Naive B cell (primary cell): ENCODE data around the gene HHIP. TPM values are rescaled to one million over a fixed set of nuclear protein-coding genes. Genes with fewer than 3 reads are reported as not detected.

Experiments
- ATAC-seq, 2 donors: fragments of 150-1000 bp; cut with Tn5 transposase; 2 replicates each; pipeline ENCODE4 v1.10.0; 2021; ENCODE audit warnings: low read depth in 2 of 2, mild to moderate bottlenecking in 2 of 2, moderate library complexity in 2 of 2
- DNase-seq: peaks from one replicate; pipeline ENCODE4 v3.0.0; 2022
- H3K27ac Mint-ChIP-seq, 6 donors: one replicate each; pipeline ENCODE4 v1.8.0; 2020 to 2022; ENCODE audit warnings: mild to moderate bottlenecking in 6 of 6, mixed read lengths in 6 of 6, moderate library complexity in 5 of 6, inconsistent platforms in 2 of 6
- H3K27me3 Mint-ChIP-seq, 3 donors: one replicate each; pipeline ENCODE4 v1.8.0; 2021 to 2022; ENCODE audit warnings: mixed read lengths in 3 of 3, mild to moderate bottlenecking in 1 of 3
- H3K36me3 Mint-ChIP-seq, 2 donors: one replicate each; pipeline ENCODE4 v1.8.0; 2020 to 2022; ENCODE audit warnings: mixed read lengths in 2 of 2, inconsistent platforms in 1 of 2, mild to moderate bottlenecking in 1 of 2
- H3K4me1 Mint-ChIP-seq, 3 donors: one replicate each; pipeline ENCODE4 v1.8.0; 2020 to 2022; ENCODE audit warnings: mixed read lengths in 3 of 3, inconsistent platforms in 1 of 3, mild to moderate bottlenecking in 1 of 3, moderate library complexity in 1 of 3
- H3K4me3 Mint-ChIP-seq, 8 donors: one replicate each; pipeline ENCODE4 v1.8.0; 2020 to 2022; ENCODE audit warnings: mild to moderate bottlenecking in 8 of 8, mixed read lengths in 8 of 8, moderate library complexity in 8 of 8, inconsistent platforms in 2 of 8
- H3K9me3 Mint-ChIP-seq, 7 donors: one replicate each; pipeline ENCODE4 v1.8.0; 2020 to 2022; ENCODE audit warnings: mixed read lengths in 7 of 7, mild to moderate bottlenecking in 5 of 7, inconsistent platforms in 2 of 7, moderate library complexity in 1 of 7
- polyA plus RNA-seq, 6 donors: library from polyadenylated mRNA; unstranded; fragments of 300-500 nt; fragmentation: Illumina TruSeq; gene quantifications; one replicate each; pipeline ENCODE4 v1.2.3, GENCODE V29; 2021; ENCODE audit warnings: low read depth in 6 of 6

HHIP gene
- polyA plus RNA-seq, 6 donors from 2014 or later: 0.21 to 0.81 TPM; not detected in 4

- Mint-ChIP-seq H3K4me1 (peaks cover 23 to 33% (median 30%) of the 10 kb centered on the region in 3 donors), H3K36me3 (no peaks in the 10 kb centered on the region), H3K4me3 (peak overlapping the region; percentile 81 to 97 (median 90)), H3K27me3 (peaks cover 18 to 35% (median 19%) of the 10 kb centered on the region in 3 donors), H3K9me3 (no peaks in the 10 kb centered on the region), H3K27ac (peak overlapping the region in 3 of 6 donors; percentile 42 to 90 (median 81))
- ATAC-seq (no peak), DNase-seq (no peak)
Observed at GRCh38 chr4:144647095-144647561, 1.2 kb downstream of the HHIP start.

GRCh38 chr4:144647590-144647989 is 1.6 kb downstream of the HHIP start:
- Mint-ChIP-seq H3K9me3 (no peaks in the 10 kb centered on the region), H3K4me1 (peaks cover 23 to 33% (median 30%) of the 10 kb centered on the region in 3 donors), H3K27ac (no peak overlapping the region), H3K36me3 (no peaks in the 10 kb centered on the region), H3K27me3 (peaks cover 18 to 35% (median 19%) of the 10 kb centered on the region in 3 donors), H3K4me3 (peak overlapping the region; percentile 81 to 97 (median 90))
- DNase-seq (no peak), ATAC-seq (no peak)

GRCh38 chr4:144648042-144648441 is 2.1 kb downstream of the HHIP start:
- ATAC-seq (no peak), DNase-seq (no peak)
- Mint-ChIP-seq H3K4me3 (peak overlapping the region in 6 of 8 donors; percentile 0 to 90 (median 66)), H3K27ac (no peak overlapping the region), H3K27me3 (peaks cover 19 to 35% (median 21%) of the 10 kb centered on the region in 3 donors), H3K9me3 (no peaks in the 10 kb centered on the region), H3K4me1 (peaks cover 23 to 33% (median 30%) of the 10 kb centered on the region in 3 donors), H3K36me3 (no peaks in the 10 kb centered on the region)

GRCh38 chr4:144649646-144650045 is 3.7 kb downstream of the HHIP start:
- Mint-ChIP-seq H3K4me1 (peaks cover 23 to 30% (median 30%) of the 10 kb centered on the region in 3 donors), H3K9me3 (no peaks in the 10 kb centered on the region), H3K27ac (no peak overlapping the region), H3K27me3 (peaks cover 19 to 35% (median 22%) of the 10 kb centered on the region in 3 donors), H3K4me3 (no peak overlapping the region), H3K36me3 (no peaks in the 10 kb centered on the region)
- ATAC-seq (no peak), DNase-seq (no peak)

- H3K27me3 Mint-ChIP-seq: peaks cover 19 to 35% (median 22%) of the 10 kb centered on the region in 3 donors
- ATAC-seq: no peak
- H3K4me1 Mint-ChIP-seq: peaks cover 22 to 23% (median 23%) of the 10 kb centered on the region in 3 donors
Observed at GRCh38 chr4:144650311-144651005, 4.5 kb downstream of the HHIP start.

GRCh38 chr4:144653781-144654545 is 8.0 kb downstream of the HHIP start:
- Mint-ChIP-seq H3K36me3 (no peaks in the 10 kb centered on the region), H3K27ac (no peak overlapping the region), H3K4me3 (no peak overlapping the region), H3K4me1 (no peaks in the 10 kb centered on the region), H3K9me3 (no peaks in the 10 kb centered on the region), H3K27me3 (peaks cover 8 to 9% (median 8%) of the 10 kb centered on the region in 3 donors)
- no peak for ATAC-seq
- no peak for DNase-seq

More at GRCh38 chr4:144650311-144651005, 4.5 kb downstream of the HHIP start:
- no peaks in the 10 kb centered on the region for H3K9me3 Mint-ChIP-seq
- no peak overlapping the region for H3K27ac Mint-ChIP-seq
- H3K4me3 Mint-ChIP-seq: peak overlapping the region in 1 of 8 donors; percentile 15
- DNase-seq: no peak
- H3K36me3 Mint-ChIP-seq: no peaks in the 10 kb centered on the region

GRCh38 chr4:144655491-144655890 is 9.5 kb downstream of the HHIP start:
- Mint-ChIP-seq H3K9me3 (no peaks in the 10 kb centered on the region), H3K4me1 (no peaks in the 10 kb centered on the region), H3K36me3 (no peaks in the 10 kb centered on the region), H3K27ac (peak overlapping the region in 1 of 6 donors; percentile 9), H3K4me3 (no peak overlapping the region), H3K27me3 (peaks cover 0 to 4% (median 0%) of the 10 kb centered on the region in 3 donors)
- ATAC-seq: no peak
- DNase-seq: no peak

- no peak overlapping the region for H3K4me3 Mint-ChIP-seq
- ATAC-seq: no peak
- no peaks in the 10 kb centered on the region for H3K36me3 Mint-ChIP-seq
- no peak for DNase-seq
- peaks cover 0 to 4% (median 0%) of the 10 kb centered on the region in 3 donors for H3K27me3 Mint-ChIP-seq
- no peaks in the 10 kb centered on the region for H3K9me3 Mint-ChIP-seq
- H3K27ac Mint-ChIP-seq: peak overlapping the region in 1 of 6 donors; percentile 36
- no peaks in the 10 kb centered on the region for H3K4me1 Mint-ChIP-seq
Observed at GRCh38 chr4:144656850-144657249, 10.9 kb downstream of the HHIP start.

- H3K9me3 Mint-ChIP-seq: no peaks in the 10 kb centered on the region
Observed at GRCh38 chr4:144658015-144658567, 12.1 kb downstream of the HHIP start.

GRCh38 chr4:144658903-144659302 is 12.9 kb downstream of the HHIP start:
- Mint-ChIP-seq H3K4me3 (no peak overlapping the region), H3K36me3 (no peaks in the 10 kb centered on the region), H3K27ac (no peak overlapping the region), H3K27me3 (no peaks in the 10 kb centered on the region), H3K9me3 (no peaks in the 10 kb centered on the region), H3K4me1 (no peaks in the 10 kb centered on the region)
- ATAC-seq: no peak
- no peak for DNase-seq

More at GRCh38 chr4:144658015-144658567, 12.1 kb downstream of the HHIP start:
- no peak overlapping the region for H3K27ac Mint-ChIP-seq
- H3K27me3 Mint-ChIP-seq: no peaks in the 10 kb centered on the region
- H3K36me3 Mint-ChIP-seq: no peaks in the 10 kb centered on the region
- DNase-seq: no peak
- no peaks in the 10 kb centered on the region for H3K4me1 Mint-ChIP-seq
- H3K4me3 Mint-ChIP-seq: no peak overlapping the region
- no peak for ATAC-seq

GRCh38 chr4:144659447-144659846 is 13.5 kb downstream of the HHIP start:
- Mint-ChIP-seq H3K27ac (no peak overlapping the region), H3K27me3 (no peaks in the 10 kb centered on the region), H3K4me3 (no peak overlapping the region), H3K36me3 (no peaks in the 10 kb centered on the region), H3K9me3 (no peaks in the 10 kb centered on the region), H3K4me1 (no peaks in the 10 kb centered on the region)
- no peak for DNase-seq
- no peak for ATAC-seq

GRCh38 chr4:144663834-144664475 is 18.0 kb downstream of the HHIP start:
- ATAC-seq (no peak), DNase-seq (no peak)
- Mint-ChIP-seq H3K27ac (no peak overlapping the region), H3K27me3 (no peaks in the 10 kb centered on the region), H3K9me3 (no peaks in the 10 kb centered on the region), H3K4me3 (no peak overlapping the region), H3K36me3 (no peaks in the 10 kb centered on the region), H3K4me1 (no peaks in the 10 kb centered on the region)

- no peak for ATAC-seq
- no peak for DNase-seq
- H3K36me3 Mint-ChIP-seq: no peaks in the 10 kb centered on the region
- H3K27ac Mint-ChIP-seq: no peak overlapping the region
- H3K4me1 Mint-ChIP-seq: no peaks in the 10 kb centered on the region
- H3K4me3 Mint-ChIP-seq: no peak overlapping the region
- no peaks in the 10 kb centered on the region for H3K9me3 Mint-ChIP-seq
- no peaks in the 10 kb centered on the region for H3K27me3 Mint-ChIP-seq
Observed at GRCh38 chr4:144666539-144667175, 20.7 kb downstream of the HHIP start.
